Stimulated activated naive B cell treated with anti-CD40 and anti-IgM and Interleukin-4, amounts not matched to agents 10 μg/mL and 1 μg/mL and 100 μg/mL, for 72 hours (primary cell): ENCODE data around the gene PPARG.

Source experiments
- ATAC-seq, 2 donors: fragments of 150-1000 bp; cut with Tn5 transposase; replicated peaks; 2 replicates each; pipeline ENCODE4 v1.10.0; 2021; ENCODE audit warnings: moderate library complexity in 1 of 2
- DNase-seq: peaks from one replicate; pipeline ENCODE4 v3.0.0; 2021
- H3K27ac Mint-ChIP-seq: one replicate; pipeline ENCODE4 v1.8.0; 2022; ENCODE audit warnings: mild to moderate bottlenecking, mixed read lengths
- H3K27me3 Mint-ChIP-seq, 2 donors: one replicate each; pipeline ENCODE4 v1.8.0; 2022; ENCODE audit warnings: mixed read lengths in 2 of 2
- H3K36me3 Mint-ChIP-seq, 2 donors: one replicate each; pipeline ENCODE4 v1.8.0; 2022; ENCODE audit warnings: mixed read lengths in 2 of 2, mild to moderate bottlenecking in 1 of 2
- H3K4me1 Mint-ChIP-seq, 2 donors: one replicate each; pipeline ENCODE4 v1.8.0; 2022; ENCODE audit warnings: mixed read lengths in 2 of 2, mild to moderate bottlenecking in 1 of 2
- H3K4me3 Mint-ChIP-seq, 2 donors: one replicate each; pipeline ENCODE4 v1.8.0; 2022; ENCODE audit warnings: mild to moderate bottlenecking in 2 of 2, mixed read lengths in 2 of 2, moderate library complexity in 1 of 2
- H3K9me3 Mint-ChIP-seq, 2 donors: one replicate each; pipeline ENCODE4 v1.8.0; 2022; ENCODE audit warnings: mixed read lengths in 2 of 2, mild to moderate bottlenecking in 1 of 2

The PPARG gene

GRCh38 chr3:12349895-12350811, 61.3 kb downstream of the PPARG start:
- H3K27me3 Mint-ChIP-seq = peaks cover 10 to 17% of the 10 kb centered on the region in 2 donors
- H3K9me3 Mint-ChIP-seq = no peaks in the 10 kb centered on the region
- peaks cover 0 to 5% of the 10 kb centered on the region in 2 donors for H3K4me1 Mint-ChIP-seq
- ATAC-seq (no peak), DNase-seq (no peak)
- H3K36me3 Mint-ChIP-seq = no peaks in the 10 kb centered on the region
- H3K27ac Mint-ChIP-seq = no peak overlapping the region
- H3K4me3 Mint-ChIP-seq = no peak overlapping the region

DNA sequence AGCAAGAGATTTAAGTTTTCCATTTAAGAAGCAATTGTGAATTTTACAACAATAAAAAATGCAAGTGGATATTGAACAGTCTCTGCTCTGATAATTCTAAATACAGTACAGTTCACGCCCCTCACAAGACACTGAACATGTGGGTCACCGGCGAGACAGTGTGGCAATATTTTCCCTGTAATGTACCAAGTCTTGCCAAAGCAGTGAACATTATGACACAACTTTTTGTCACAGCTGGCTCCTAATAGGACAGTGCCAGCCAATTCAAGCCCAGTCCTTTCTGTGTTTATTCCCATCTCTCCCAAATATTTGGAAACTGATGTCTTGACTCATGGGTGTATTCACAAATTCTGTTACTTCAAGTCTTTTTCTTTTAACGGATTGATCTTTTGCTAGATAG, 62.3 kb downstream of the PPARG start:
- Mint-ChIP-seq H3K4me1 (peaks cover 0 to under 1% of the 10 kb centered on the region in 2 donors), H3K9me3 (no peaks in the 10 kb centered on the region), H3K27ac (no peak overlapping the region), H3K27me3 (peaks cover 10% of the 10 kb centered on the region in 2 donors), H3K36me3 (no peaks in the 10 kb centered on the region), H3K4me3 (no peak overlapping the region)
- ATAC-seq (no peak), DNase-seq (no peak)

DNA sequence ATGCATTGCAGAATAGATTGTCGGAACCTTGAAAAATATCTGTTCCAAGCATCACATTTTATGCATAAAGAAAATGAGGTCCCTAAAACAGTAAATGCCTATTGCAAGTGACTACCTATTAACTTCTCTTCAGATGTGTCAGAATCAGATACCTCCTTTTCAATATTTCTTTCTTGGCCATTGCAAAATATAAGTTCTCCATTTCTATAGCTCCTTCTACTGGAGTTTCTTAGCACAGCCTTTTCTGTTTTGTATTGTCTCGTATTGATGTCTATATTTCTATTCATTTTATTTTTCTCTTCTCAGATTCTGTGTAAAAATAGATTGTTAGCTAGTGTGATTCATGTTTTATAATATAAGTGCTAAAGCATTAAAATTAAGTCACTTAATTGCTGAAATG, 63.4 kb downstream of the PPARG start:
- DNase-seq (no peak), ATAC-seq (no peak)
- H3K36me3 Mint-ChIP-seq = no peaks in the 10 kb centered on the region
- peaks cover 16 to 17% of the 10 kb centered on the region in 2 donors for H3K27me3 Mint-ChIP-seq
- H3K27ac Mint-ChIP-seq = no peak overlapping the region
- no peaks in the 10 kb centered on the region for H3K9me3 Mint-ChIP-seq
- no peak overlapping the region for H3K4me3 Mint-ChIP-seq
- H3K4me1 Mint-ChIP-seq = no peaks in the 10 kb centered on the region

DNA sequence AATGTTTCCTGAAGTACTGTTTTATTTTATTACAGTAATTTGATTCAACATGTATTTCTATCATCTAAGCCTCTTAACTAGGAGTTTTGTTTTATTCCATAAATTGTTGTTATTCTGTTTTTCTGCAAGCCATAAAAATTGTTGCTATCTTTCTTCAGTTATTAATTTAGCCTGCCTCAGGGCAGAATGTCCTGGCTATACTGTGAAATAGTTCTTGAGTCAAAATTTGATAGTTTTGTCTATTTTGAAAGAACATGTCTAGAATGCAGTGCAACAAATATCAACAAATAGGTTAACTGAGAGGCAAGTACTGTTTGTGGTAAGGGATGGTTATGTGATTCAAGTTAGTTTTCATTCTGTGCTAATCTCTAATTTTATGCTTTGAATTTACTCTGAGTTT, 63.9 kb downstream of the PPARG start:
- no peaks in the 10 kb centered on the region for H3K36me3 Mint-ChIP-seq

DNA sequence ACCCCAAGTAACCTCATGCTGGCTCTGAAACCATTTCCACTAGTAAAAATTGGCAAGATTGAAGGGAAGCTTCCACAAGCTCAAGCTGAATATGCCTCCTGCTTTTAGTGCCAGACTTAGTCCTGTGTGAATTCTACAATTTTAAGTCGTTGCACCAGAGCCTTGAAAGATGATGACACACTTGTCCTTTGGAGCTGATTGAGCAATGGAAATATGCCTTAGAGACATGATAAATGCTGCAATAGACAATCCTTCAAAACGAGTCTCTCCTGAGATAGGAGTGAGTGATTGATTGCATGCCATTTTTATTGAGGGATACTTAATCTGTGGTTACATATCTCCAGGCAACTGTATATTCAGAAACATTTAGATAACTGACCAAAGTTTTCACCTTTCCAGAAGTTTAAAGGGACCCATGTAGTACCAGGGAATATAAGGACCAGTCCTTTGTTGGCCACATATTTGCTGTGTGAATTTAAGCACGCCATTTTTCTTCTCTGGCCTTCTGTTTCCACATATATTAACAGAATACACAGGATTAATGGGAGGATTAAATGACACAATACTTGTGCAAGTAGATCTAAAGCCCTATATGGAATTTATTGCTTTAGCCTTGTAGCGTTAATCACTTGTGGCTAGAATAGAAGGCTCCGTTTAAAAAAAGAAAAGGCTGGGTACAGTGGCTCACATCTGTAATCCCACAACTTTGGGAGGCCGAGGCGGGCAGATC, 65.1 kb downstream of the PPARG start:
- no peak for DNase-seq
- no peak overlapping the region for H3K27ac Mint-ChIP-seq
- no peak for ATAC-seq
- no peaks in the 10 kb centered on the region for H3K4me1 Mint-ChIP-seq
- peaks cover 15 to 20% of the 10 kb centered on the region in 2 donors for H3K27me3 Mint-ChIP-seq
- no peaks in the 10 kb centered on the region for H3K9me3 Mint-ChIP-seq
- H3K4me3 Mint-ChIP-seq = no peak overlapping the region
- no peaks in the 10 kb centered on the region for H3K36me3 Mint-ChIP-seq

More for the DNA sequence above, 63.9 kb downstream of the PPARG start:
- peaks cover 20% of the 10 kb centered on the region in 2 donors for H3K27me3 Mint-ChIP-seq
- H3K9me3 Mint-ChIP-seq = no peaks in the 10 kb centered on the region
- H3K4me3 Mint-ChIP-seq = no peak overlapping the region
- no peak overlapping the region for H3K27ac Mint-ChIP-seq
- H3K4me1 Mint-ChIP-seq = no peaks in the 10 kb centered on the region
- DNase-seq = no peak
- no peak for ATAC-seq

GRCh38 chr3:12356175-12356574, 67.3 kb downstream of the PPARG start:
- H3K27me3 Mint-ChIP-seq = peaks cover 15 to 20% of the 10 kb centered on the region in 2 donors
- H3K4me3 Mint-ChIP-seq = no peak overlapping the region
- peaks cover 0 to 1% of the 10 kb centered on the region in 2 donors for H3K9me3 Mint-ChIP-seq
- ATAC-seq = no peak
- no peaks in the 10 kb centered on the region for H3K4me1 Mint-ChIP-seq
- no peaks in the 10 kb centered on the region for H3K36me3 Mint-ChIP-seq
- no peak overlapping the region for H3K27ac Mint-ChIP-seq
- DNase-seq = no peak

DNA sequence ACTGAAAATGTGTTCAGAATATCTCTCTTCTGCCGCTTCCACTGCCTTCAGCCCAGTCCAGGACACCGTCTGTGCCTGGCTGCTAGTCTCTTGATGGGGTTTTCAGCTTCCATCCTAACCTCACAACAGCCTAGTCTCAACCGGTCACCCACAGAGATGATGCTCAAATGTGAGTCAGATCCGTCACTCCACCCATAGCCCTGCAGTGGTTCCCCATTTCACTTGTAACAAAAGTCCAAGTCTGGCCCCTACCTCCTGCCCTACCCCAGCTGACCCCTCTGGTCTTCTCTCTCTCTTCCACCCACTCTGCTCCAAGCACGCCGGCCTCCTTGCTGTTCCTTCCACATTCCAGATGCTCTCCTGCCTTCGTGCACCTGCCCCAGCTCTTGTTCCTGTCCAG, 68.1 kb downstream of the PPARG start:
- no peaks in the 10 kb centered on the region for H3K36me3 Mint-ChIP-seq
- H3K27ac Mint-ChIP-seq = no peak overlapping the region
- DNase-seq (no peak), ATAC-seq (no peak)
- no peaks in the 10 kb centered on the region for H3K4me1 Mint-ChIP-seq
- no peak overlapping the region for H3K4me3 Mint-ChIP-seq
- H3K9me3 Mint-ChIP-seq = peaks cover 0 to 1% of the 10 kb centered on the region in 2 donors
- peaks cover 12 to 15% of the 10 kb centered on the region in 2 donors for H3K27me3 Mint-ChIP-seq

DNA sequence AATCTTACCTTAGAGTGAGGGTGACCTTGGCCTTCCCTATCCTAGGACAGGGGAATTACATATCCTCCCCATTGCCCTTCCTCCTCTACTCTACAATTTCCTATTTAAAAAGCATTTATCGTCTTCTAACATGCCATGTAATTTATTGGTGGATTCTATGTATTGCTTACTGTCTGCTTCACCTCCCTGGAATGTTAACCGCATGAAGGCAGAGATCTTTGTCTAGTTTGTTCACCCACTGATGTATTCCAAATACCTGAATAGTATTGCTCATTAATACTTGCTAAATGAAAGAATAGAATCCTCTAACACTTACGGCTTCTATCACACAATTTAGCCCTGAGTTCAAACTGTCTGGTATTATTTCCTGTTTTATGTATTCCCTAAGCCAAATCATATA, 68.6 kb downstream of the PPARG start:
- Mint-ChIP-seq H3K9me3 (peaks cover 0 to 1% of the 10 kb centered on the region in 2 donors), H3K27me3 (peaks cover 10 to 15% of the 10 kb centered on the region in 2 donors), H3K4me1 (no peaks in the 10 kb centered on the region), H3K4me3 (no peak overlapping the region), H3K36me3 (no peaks in the 10 kb centered on the region), H3K27ac (no peak overlapping the region)
- DNase-seq (no peak), ATAC-seq (no peak)

DNA sequence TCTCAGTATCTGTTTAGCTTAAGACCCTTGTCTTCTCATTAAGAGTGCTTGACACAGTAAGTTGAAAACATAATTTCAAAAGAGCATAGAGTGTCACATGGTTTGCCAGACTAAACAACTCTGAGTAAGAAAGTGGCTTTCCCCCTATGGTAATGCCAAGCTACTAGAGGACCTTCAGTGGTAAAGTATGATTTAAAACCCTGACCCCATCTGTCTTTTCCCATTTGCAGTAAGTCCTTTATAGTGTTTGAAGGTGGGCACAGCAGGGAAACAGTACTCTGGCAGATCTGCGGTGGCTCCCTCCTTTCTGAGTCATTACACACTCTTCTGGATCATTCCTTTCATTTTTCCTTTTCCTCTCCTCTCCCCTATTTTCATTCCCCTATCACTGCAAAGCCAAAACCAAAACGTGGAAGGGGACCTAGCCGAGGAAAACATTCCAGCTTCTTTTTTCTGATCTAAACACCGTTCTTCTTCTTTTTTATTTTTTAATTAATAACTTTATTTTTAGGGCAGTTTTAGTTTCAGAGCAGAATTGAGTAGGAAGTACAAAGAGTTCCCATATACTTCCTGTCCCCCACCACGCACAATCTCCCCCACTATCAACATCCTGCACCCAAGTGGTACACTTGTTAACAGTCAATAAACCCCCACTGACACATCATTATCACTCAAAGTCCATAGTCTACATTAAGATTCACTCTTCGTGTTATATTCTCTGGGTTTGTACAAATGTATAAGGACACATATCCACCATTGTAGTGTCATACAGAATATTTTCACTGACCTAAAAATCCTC, 74.7 kb downstream of the PPARG start:
- Mint-ChIP-seq H3K27me3 (peaks cover 0 to 5% of the 10 kb centered on the region in 2 donors), H3K27ac (no peak overlapping the region), H3K4me1 (peaks cover 1 to 10% of the 10 kb centered on the region in 2 donors), H3K4me3 (no peak overlapping the region), H3K9me3 (peaks cover 3% of the 10 kb centered on the region in 2 donors), H3K36me3 (no peaks in the 10 kb centered on the region)
- ATAC-seq = no peak
- no peak for DNase-seq

DNA sequence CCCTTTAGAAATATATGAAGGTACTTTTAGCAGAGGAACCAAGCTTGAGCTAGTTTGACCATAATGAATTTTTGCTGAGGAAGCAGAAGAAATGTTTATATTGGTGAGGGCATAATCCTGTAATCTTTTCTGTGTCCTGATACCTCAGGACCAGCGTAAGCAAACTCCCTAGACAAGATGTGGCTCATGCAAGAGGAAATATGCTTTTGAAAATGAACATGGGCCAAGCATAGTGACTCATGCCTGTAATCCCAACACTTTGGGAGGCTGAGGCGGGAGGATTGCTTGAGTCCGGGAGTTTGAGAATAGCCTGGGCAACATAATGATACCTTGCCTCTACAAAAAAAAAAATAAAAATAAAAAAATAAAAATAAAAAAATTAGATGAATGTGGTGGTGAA, 78.5 kb downstream of the PPARG start:
- Mint-ChIP-seq H3K9me3 (peaks cover 2 to 3% of the 10 kb centered on the region in 2 donors), H3K27ac (no peak overlapping the region)

GRCh38 chr3:12369029-12369428, 80.2 kb downstream of the PPARG start:
- no peak for DNase-seq

More for the DNA sequence above, 78.5 kb downstream of the PPARG start:
- Mint-ChIP-seq H3K27me3 (peaks cover 18 to 19% of the 10 kb centered on the region in 2 donors), H3K4me1 (peaks cover 1 to 10% of the 10 kb centered on the region in 2 donors), H3K36me3 (no peaks in the 10 kb centered on the region), H3K4me3 (no peak overlapping the region)
- no peak for DNase-seq
- no peak for ATAC-seq

DNA sequence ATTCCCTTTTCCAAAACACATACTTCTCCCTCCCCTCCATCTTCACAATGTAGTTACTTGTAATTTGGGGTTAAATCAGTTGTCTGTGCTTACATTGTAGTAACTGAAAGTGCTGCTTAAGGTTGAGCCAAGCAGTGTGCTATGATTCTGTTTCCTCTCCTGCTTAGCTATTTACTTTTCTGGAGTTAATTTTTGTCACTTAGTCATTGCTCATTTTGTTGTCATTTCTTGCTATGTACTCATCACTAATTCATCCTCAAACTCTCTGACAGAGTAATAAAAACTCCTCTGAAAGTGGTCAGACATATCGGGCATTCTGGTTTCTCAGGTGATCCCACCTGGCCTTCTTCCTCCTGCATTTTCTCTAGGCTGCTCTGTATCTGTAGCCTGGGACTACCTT, 80.7 kb downstream of the PPARG start:
- Mint-ChIP-seq H3K4me1 (no peaks in the 10 kb centered on the region), H3K4me3 (no peak overlapping the region), H3K36me3 (no peaks in the 10 kb centered on the region), H3K9me3 (peaks cover 2 to 3% of the 10 kb centered on the region in 2 donors), H3K27me3 (peaks cover 26 to 31% of the 10 kb centered on the region in 2 donors), H3K27ac (no peak overlapping the region)
- DNase-seq (no peak), ATAC-seq (no peak)

More at GRCh38 chr3:12369029-12369428, 80.2 kb downstream of the PPARG start:
- peaks cover 2 to 3% of the 10 kb centered on the region in 2 donors for H3K9me3 Mint-ChIP-seq
- peaks cover 0 to 3% of the 10 kb centered on the region in 2 donors for H3K4me1 Mint-ChIP-seq
- no peak overlapping the region for H3K27ac Mint-ChIP-seq
- no peak overlapping the region for H3K4me3 Mint-ChIP-seq
- ATAC-seq = no peak
- H3K27me3 Mint-ChIP-seq = peaks cover 25 to 26% of the 10 kb centered on the region in 2 donors
- H3K36me3 Mint-ChIP-seq = no peaks in the 10 kb centered on the region

- Mint-ChIP-seq H3K4me1 (no peaks in the 10 kb centered on the region), H3K4me3 (no peak overlapping the region), H3K27me3 (peaks cover 31 to 36% of the 10 kb centered on the region in 2 donors), H3K36me3 (no peaks in the 10 kb centered on the region), H3K27ac (no peak overlapping the region), H3K9me3 (peaks cover 2 to 3% of the 10 kb centered on the region in 2 donors)
- ATAC-seq = no peak
- DNase-seq = no peak
Observed at GRCh38 chr3:12370758-12371157, 81.9 kb downstream of the PPARG start.
